H9 (cell line): ENCODE measurements around the gene HMBS. TPM values are rescaled to one million over a fixed set of nuclear protein-coding genes. Genes with fewer than 3 reads are reported as not detected.

Experiments
- DNase-seq: peaks from one replicate; pipeline ENCODE4 v3.0.0-alpha.2; 2017
- H2AFZ ChIP-seq: one replicate; pipeline ENCODE4 v1.6.1; 2013; ENCODE audit warnings: mild to moderate bottlenecking, low read length, control low read depth, moderate library complexity
- H2AK5ac ChIP-seq: 2 replicates; pipeline ENCODE4 v1.6.1; 2013; ENCODE audit warnings: low read length, control low read depth, mixed read lengths; ENCODE audit not compliant: insufficient read length
- H2BK120ac ChIP-seq: one replicate; pipeline ENCODE4 v1.6.1; 2013; ENCODE audit warnings: low read depth, mild to moderate bottlenecking, low read length, control low read depth, inconsistent platforms; ENCODE audit not compliant: poor library complexity, severe bottlenecking
- H2BK12ac ChIP-seq: 2 replicates; pipeline ENCODE4 v1.6.1; 2013; ENCODE audit warnings: low read length, control low read depth, mixed read lengths, low read depth; ENCODE audit not compliant: insufficient read length
- H2BK15ac ChIP-seq: 2 replicates; pipeline ENCODE4 v1.6.1; 2013; ENCODE audit warnings: low read depth, low read length, control low read depth
- H2BK20ac ChIP-seq: one replicate; pipeline ENCODE4 v1.6.1; 2013; ENCODE audit warnings: low read depth, mild to moderate bottlenecking, low read length, control low read depth, inconsistent platforms; ENCODE audit not compliant: poor library complexity, severe bottlenecking
- H2BK5ac ChIP-seq: 2 replicates; pipeline ENCODE4 v1.6.1; 2013; ENCODE audit warnings: low read length, control low read depth, mixed read lengths; ENCODE audit not compliant: insufficient read length
- H3K14ac ChIP-seq: 2 replicates; pipeline ENCODE4 v1.6.1; 2013; ENCODE audit warnings: low read length, control low read depth; ENCODE audit not compliant: insufficient read depth
- H3K18ac ChIP-seq: 2 replicates; pipeline ENCODE4 v1.6.1; 2013; ENCODE audit warnings: low read depth, mild to moderate bottlenecking, mixed read lengths, low read length, control low read depth; ENCODE audit not compliant: insufficient read length
- H3K23ac ChIP-seq: 2 replicates; pipeline ENCODE4 v1.6.1; 2013; ENCODE audit warnings: low read length, control low read depth, mixed read lengths, low read depth; ENCODE audit not compliant: insufficient read length
- H3K23me2 ChIP-seq: 2 replicates; pipeline ENCODE4 v1.6.1; 2013; ENCODE audit warnings: low read depth, mild to moderate bottlenecking, mixed read lengths, low read length, control low read depth; ENCODE audit not compliant: insufficient read length, poor library complexity, severe bottlenecking
- H3K27ac ChIP-seq: 2 replicates; pipeline ENCODE4 v1.5.1; 2013; ENCODE audit warnings: low read length, control low read depth, mixed read lengths, low read depth; ENCODE audit not compliant: insufficient read length
- H3K27me3 ChIP-seq: 2 replicates; pipeline ENCODE4 v1.6.1; 2013; ENCODE audit warnings: low read length, control low read depth, inconsistent platforms; ENCODE audit not compliant: insufficient read depth
- H3K4ac ChIP-seq: 2 replicates; pipeline ENCODE4 v1.6.1; 2013; ENCODE audit warnings: low read depth, mild to moderate bottlenecking, control low read depth, inconsistent platforms, low read length, moderate library complexity
- H3K4me1 ChIP-seq: 2 replicates; pipeline ENCODE4 v1.6.1; 2013; ENCODE audit warnings: low read length, control low read depth, inconsistent platforms; ENCODE audit not compliant: insufficient read depth
- H3K4me2 ChIP-seq: 2 replicates; pipeline ENCODE4 v1.6.1; 2013; ENCODE audit warnings: low read length, control low read depth, mixed read lengths; ENCODE audit not compliant: insufficient read length, insufficient read depth
- H3K56ac ChIP-seq: 2 replicates; pipeline ENCODE4 v1.6.1; 2013; ENCODE audit warnings: low read depth, mild to moderate bottlenecking, mixed read lengths, low read length, control low read depth; ENCODE audit not compliant: insufficient read length
- H3K79me1 ChIP-seq: 2 replicates; pipeline ENCODE4 v1.6.1; 2013; ENCODE audit warnings: low read depth, mild to moderate bottlenecking, moderate library complexity, low read length, control low read depth, inconsistent platforms; ENCODE audit not compliant: insufficient read depth, poor library complexity, severe bottlenecking
- H3K79me2 ChIP-seq: 2 replicates; pipeline ENCODE4 v1.6.1; 2013; ENCODE audit warnings: low read length, control low read depth, inconsistent platforms; ENCODE audit not compliant: insufficient read depth
- H3K9ac ChIP-seq: 2 replicates; pipeline ENCODE4 v1.6.1; 2013; ENCODE audit warnings: low read length, control low read depth, mixed read lengths; ENCODE audit not compliant: insufficient read length; ENCODE audit errors: extremely low read depth
- H3K9me3 ChIP-seq: one replicate; pipeline ENCODE4 v1.6.1; 2013; ENCODE audit warnings: low read depth, low read length, inconsistent platforms; ENCODE audit not compliant: control insufficient read depth
- H3T11ph ChIP-seq: one replicate; pipeline ENCODE4 v1.6.1; 2013; ENCODE audit warnings: mild to moderate bottlenecking, low read length, control low read depth, inconsistent platforms
- H4K20me1 ChIP-seq: one replicate; pipeline ENCODE4 v1.6.1; 2013; ENCODE audit not compliant: control insufficient read depth, insufficient read length, insufficient read depth
- H4K5ac ChIP-seq: 2 replicates; pipeline ENCODE4 v1.6.1; 2013; ENCODE audit warnings: low read depth, mild to moderate bottlenecking, mixed read lengths, low read length, control low read depth; ENCODE audit not compliant: insufficient read length
- H4K8ac ChIP-seq: replicated peaks from 2 replicates; pipeline ENCODE4 v1.6.1; 2013; ENCODE audit warnings: low read length, control low read depth, mixed read lengths, low read depth; ENCODE audit not compliant: insufficient read length
- H4K91ac ChIP-seq: 2 replicates; pipeline ENCODE4 v1.6.1; 2013; ENCODE audit warnings: low read depth, mild to moderate bottlenecking, moderate library complexity, mixed read lengths, low read length, control low read depth; ENCODE audit not compliant: insufficient read length
- H3K27ac Mint-ChIP-seq, 3 experiments: 2 replicates in 2 of 3; 3 replicates in 1 of 3; pipeline ENCODE4 v1.8.0; 2020 to 2021; ENCODE audit warnings: mixed read lengths in 3 of 3, mild to moderate bottlenecking in 1 of 3, moderate library complexity in 1 of 3
- H3K27me3 Mint-ChIP-seq: 2 replicates; pipeline ENCODE4 v1.8.0; 2021; ENCODE audit warnings: low read depth, mild to moderate bottlenecking, moderate library complexity, mixed read lengths
- H3K36me3 Mint-ChIP-seq, 3 experiments: 2 replicates in 2 of 3; 3 replicates in 1 of 3; pipeline ENCODE4 v1.8.0; 2020 to 2021; ENCODE audit warnings: low read depth in 3 of 3, mixed read lengths in 3 of 3; ENCODE audit not compliant: insufficient read depth in 1 of 3
- H3K4me1 Mint-ChIP-seq, 2 experiments: 2 replicates each; pipeline ENCODE4 v1.8.0; 2020; ENCODE audit warnings: mixed read lengths in 2 of 2
- H3K4me3 Mint-ChIP-seq, 2 experiments: 2 replicates in 1 of 2; 3 replicates in 1 of 2; pipeline ENCODE4 v1.8.0; 2020 to 2021; ENCODE audit warnings: mild to moderate bottlenecking in 2 of 2, mixed read lengths in 2 of 2, moderate library complexity in 1 of 2
- H3K9me3 Mint-ChIP-seq, 2 experiments: 2 replicates in 1 of 2; 3 replicates in 1 of 2; pipeline ENCODE4 v1.8.0; 2020; ENCODE audit warnings: mild to moderate bottlenecking in 2 of 2, mixed read lengths in 2 of 2, moderate library complexity in 1 of 2
- WGBS: extraction: QIAGEN DNeasy Blood & Tissue Kit; methylation state at CpG from one replicate; pipeline ENCODE4 v1.1.7; 2013; ENCODE audit warnings: missing lambda C conversion rate, low lambda C conversion rate, mixed read lengths; ENCODE audit not compliant: insufficient read length; ENCODE audit errors: extremely low coverage; 5-methylcytosine and 5-hydroxymethylcytosine counted together
- total RNA-seq: library from RNA; stranded (reverse); gene quantifications from 2 replicates; pipeline ENCODE4 v1.2.1, GENCODE V29; 2021
- TF ChIP-seq, protein P1 (sequence below): fragments of 200-600 bp; sonication (generic); conservative IDR thresholded peaks from 3 replicates; pipeline ENCODE4 v1.8.0; 2021; ENCODE audit warnings: antibody characterized with exemption, mild to moderate bottlenecking

Gene HMBS
- total RNA-seq, 1 experiment from 2014 or later, result 57.7 TPM

DNA sequence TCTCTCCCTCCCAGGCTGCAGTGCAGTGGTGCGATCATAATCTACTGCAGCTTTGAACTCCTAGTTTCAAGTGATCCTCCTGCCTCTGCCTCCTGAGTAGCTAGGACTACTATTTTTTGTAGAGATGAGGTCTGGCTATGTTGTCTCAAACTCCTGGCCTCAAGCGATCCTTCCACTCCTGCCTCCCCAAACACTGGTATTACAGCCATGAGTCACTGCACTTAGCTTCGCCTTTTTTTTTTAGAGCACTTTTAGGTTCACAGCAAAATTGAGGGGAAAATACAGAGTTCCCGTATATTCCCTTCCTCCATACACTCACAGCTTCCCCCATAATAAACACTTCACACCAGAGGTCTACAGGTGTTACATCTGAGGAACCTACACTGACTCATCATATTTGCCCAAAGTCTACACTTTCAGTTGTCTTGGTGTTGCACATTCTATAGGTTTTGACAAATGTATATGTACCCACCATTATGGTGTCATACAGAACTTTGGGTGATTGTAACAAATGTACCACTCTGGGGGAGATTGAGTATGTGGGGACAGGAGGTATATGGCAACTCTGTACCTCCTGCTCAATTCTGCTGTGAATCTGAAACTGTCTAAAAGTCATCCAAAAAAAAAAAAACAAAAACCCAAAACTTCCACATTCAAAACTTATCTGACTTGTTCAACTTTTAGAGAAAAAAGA, 42.7 kb upstream of the HMBS start:
- Histone ChIP-seq H3K9ac (no peak overlapping the region), H3K79me1 (no peaks in the 10 kb centered on the region), H3K14ac (no peak overlapping the region), H2BK15ac (no peak overlapping the region), H3K9me3 (no peaks in the 10 kb centered on the region), H3T11ph (no peak overlapping the region), H2BK20ac (no peak overlapping the region), H3K23me2 (no peaks in the 10 kb centered on the region), H2AFZ (no peak overlapping the region), H3K56ac (no peak overlapping the region), H2BK12ac (no peak overlapping the region), H4K20me1 (no peaks in the 10 kb centered on the region), H4K8ac (no peak overlapping the region), H3K27ac (no peak overlapping the region), H3K79me2 (no peaks in the 10 kb centered on the region), H3K27me3 (no peaks in the 10 kb centered on the region), H3K18ac (no peak overlapping the region), H2BK120ac (no peak overlapping the region), H4K5ac (no peak overlapping the region), H3K4me2 (no peak overlapping the region), H3K4me1 (no peaks in the 10 kb centered on the region), H2AK5ac (no peak overlapping the region), H4K91ac (no peak overlapping the region), H3K23ac (no peak overlapping the region), H3K4ac (no peak overlapping the region), H2BK5ac (no peak overlapping the region)
- TF ChIP-seq, protein P1, sequence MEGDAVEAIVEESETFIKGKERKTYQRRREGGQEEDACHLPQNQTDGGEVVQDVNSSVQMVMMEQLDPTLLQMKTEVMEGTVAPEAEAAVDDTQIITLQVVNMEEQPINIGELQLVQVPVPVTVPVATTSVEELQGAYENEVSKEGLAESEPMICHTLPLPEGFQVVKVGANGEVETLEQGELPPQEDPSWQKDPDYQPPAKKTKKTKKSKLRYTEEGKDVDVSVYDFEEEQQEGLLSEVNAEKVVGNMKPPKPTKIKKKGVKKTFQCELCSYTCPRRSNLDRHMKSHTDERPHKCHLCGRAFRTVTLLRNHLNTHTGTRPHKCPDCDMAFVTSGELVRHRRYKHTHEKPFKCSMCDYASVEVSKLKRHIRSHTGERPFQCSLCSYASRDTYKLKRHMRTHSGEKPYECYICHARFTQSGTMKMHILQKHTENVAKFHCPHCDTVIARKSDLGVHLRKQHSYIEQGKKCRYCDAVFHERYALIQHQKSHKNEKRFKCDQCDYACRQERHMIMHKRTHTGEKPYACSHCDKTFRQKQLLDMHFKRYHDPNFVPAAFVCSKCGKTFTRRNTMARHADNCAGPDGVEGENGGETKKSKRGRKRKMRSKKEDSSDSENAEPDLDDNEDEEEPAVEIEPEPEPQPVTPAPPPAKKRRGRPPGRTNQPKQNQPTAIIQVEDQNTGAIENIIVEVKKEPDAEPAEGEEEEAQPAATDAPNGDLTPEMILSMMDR, result no peak
- H3K36me3 Mint-ChIP-seq, result peaks cover 15 to 28% (median 21%) of the 10 kb centered on the region in 3 experiments; a peak in 6 of 7 replicates
- no CpG with 5 or more reads among the region's 4 CpGs for WGBS
- DNase-seq, result no peak
- H3K9me3 Mint-ChIP-seq, result no peaks in the 10 kb centered on the region
- no peaks in the 10 kb centered on the region for H3K27me3 Mint-ChIP-seq
- H3K4me3 Mint-ChIP-seq, result no peak overlapping the region; a peak in 1 of 5 replicates
- peak overlapping the region in 2 of 3 experiments; percentile 34 to 64; a peak in 3 of 7 replicates for H3K27ac Mint-ChIP-seq
- peaks cover 16 to 27% of the 10 kb centered on the region in 2 experiments for H3K4me1 Mint-ChIP-seq
